SK-N-SH treated with all-trans-retinoic acid at 6 μM for 48 hours (cell line): ENCODE data around the gene MAPRE2.

Source experiments
- ARNTL ChIP-seq: fragments of 450-650 bp; formaldehyde crosslinking; IDR thresholded peaks from 2 replicates; pipeline ENCODE4 v1.5.0; 2020; ENCODE audit warnings: low read depth, mild to moderate bottlenecking, moderate library complexity, borderline replicate concordance
- CREB5 ChIP-seq: fragments of 250-450 bp; sonication (Bioruptor Pico); IDR thresholded peaks from 2 replicates; pipeline ENCODE4 v1.5.1; 2020; ENCODE audit warnings: low read depth, mild to moderate bottlenecking, moderate library complexity
- CSDC2 ChIP-seq: fragments of 250-450 bp; sonication (Bioruptor Pico); IDR thresholded peaks from 2 replicates; pipeline ENCODE4 v1.5.0; 2020; ENCODE audit warnings: mild to moderate bottlenecking, moderate library complexity
- OSR1 ChIP-seq: fragments of 250-450 bp; sonication (Bioruptor Pico); IDR thresholded peaks from 2 replicates; pipeline ENCODE4 v1.8.0; 2022; ENCODE audit warnings: moderate library complexity, mild to moderate bottlenecking, inconsistent platforms
- PATZ1 ChIP-seq: fragments of 250-450 bp; sonication (Bioruptor Pico); IDR thresholded peaks from 2 replicates; pipeline ENCODE4 v1.8.0; 2020; ENCODE audit warnings: mild to moderate bottlenecking, moderate library complexity, borderline replicate concordance
- POU6F1 ChIP-seq: fragments of 250-450 bp; sonication (Bioruptor Pico); IDR thresholded peaks from 2 replicates; pipeline ENCODE4 v1.8.0; 2021; ENCODE audit warnings: low read depth, mild to moderate bottlenecking, moderate library complexity, borderline replicate concordance
- PPARA ChIP-seq: fragments of 250-450 bp; sonication (Bioruptor Pico); IDR thresholded peaks from 2 replicates; pipeline ENCODE4 v1.5.0; 2020; ENCODE audit warnings: mild to moderate bottlenecking, borderline replicate concordance
- RARB ChIP-seq: fragments of 250-450 bp; sonication (Bioruptor Pico); IDR thresholded peaks from 2 replicates; pipeline ENCODE4 v1.8.0; 2021; ENCODE audit warnings: mild to moderate bottlenecking, moderate library complexity
- ZFP3 ChIP-seq: fragments of 250-450 bp; sonication (Bioruptor Pico); IDR thresholded peaks from 2 replicates; pipeline ENCODE4 v1.5.0; 2020; ENCODE audit warnings: mild to moderate bottlenecking, moderate library complexity
- ZFP30 ChIP-seq: fragments of 450-650 bp; formaldehyde crosslinking; IDR thresholded peaks from 2 replicates; pipeline ENCODE4 v1.5.0; 2022; ENCODE audit warnings: mild to moderate bottlenecking, moderate library complexity
- ZNF70 ChIP-seq: fragments of 450-650 bp; formaldehyde crosslinking; IDR thresholded peaks from 2 replicates; pipeline ENCODE4 v1.5.0; 2020; ENCODE audit warnings: mild to moderate bottlenecking, moderate library complexity

GRCh38 chr18:35176925-35177324 is 135.7 kb downstream of the MAPRE2 start:
- TF ChIP-seq OSR1 (no peak), PATZ1 (no peak), RARB (CRISPR knock-in tag) (no peak), ARNTL (CRISPR knock-in tag) (no peak), POU6F1 (CRISPR knock-in tag) (no peak), ZFP3 (CRISPR knock-in tag) (no peak), PPARA (no peak), CREB5 (no peak), CSDC2 (CRISPR knock-in tag) (no peak), ZNF70 (CRISPR knock-in tag) (no peak), ZFP30 (CRISPR knock-in tag) (no peak)
